Neural cell (in vitro differentiated cells): ENCODE data around the gene SHISA9. TPM values are rescaled to one million over a fixed set of nuclear protein-coding genes. Genes with fewer than 3 reads are reported as not detected.
A peak's percentile ranks its signal among the peaks of the same experiment; 100 is the strongest.

Experiments
- H2AFZ ChIP-seq: fragments of 200-600, 300-800 bp; sonication (generic), shearing (Covaris generic); 2 replicates; pipeline ENCODE4 v1.6.0; 2014; ENCODE audit warnings: low read depth, mild to moderate bottlenecking, antibody characterized with exemption, low read length, moderate library complexity
- H3F3A ChIP-seq: fragments of 200-600 bp; shearing (Covaris generic); 2 replicates; pipeline ENCODE4 v1.6.1; 2016; ENCODE audit warnings: mild to moderate bottlenecking, moderate library complexity, mixed read lengths, antibody characterized with exemption, low read length; ENCODE audit not compliant: insufficient read depth, poor library complexity, severe bottlenecking
- H3K27ac ChIP-seq: fragments of 200-600, 300-800 bp; sonication (generic), shearing (Covaris generic); 2 replicates; pipeline ENCODE4 v1.5.1; 2014; ENCODE audit warnings: mild to moderate bottlenecking, low read length, moderate library complexity
- H3K27me3 ChIP-seq: fragments of 300-800, 200-600 bp; sonication (generic), shearing (Covaris generic); 2 replicates; pipeline ENCODE4 v1.6.0; 2014; ENCODE audit warnings: mild to moderate bottlenecking, low read depth, low read length, moderate library complexity; ENCODE audit not compliant: insufficient read depth
- H3K36me3 ChIP-seq: fragments of 300-800, 200-600 bp; sonication (generic), shearing (Covaris generic); 2 replicates; pipeline ENCODE4 v1.5.1; 2014; ENCODE audit warnings: mild to moderate bottlenecking, antibody characterized with exemption, low read length, moderate library complexity; ENCODE audit not compliant: insufficient read depth
- H3K4me2 ChIP-seq: fragments of 300-800, 200-600 bp; sonication (generic), shearing (Covaris generic); 2 replicates; pipeline ENCODE4 v1.6.0; 2014; ENCODE audit warnings: mild to moderate bottlenecking, low read length
- H3K4me3 ChIP-seq: fragments of 300-800, 200-600 bp; sonication (generic), shearing (Covaris generic); 2 replicates; pipeline ENCODE4 v1.5.1; 2014; ENCODE audit warnings: mild to moderate bottlenecking, low read length, moderate library complexity
- H3K79me2 ChIP-seq: fragments of 200-600 bp; shearing (Covaris generic); replicated peaks from 2 replicates; pipeline ENCODE4 v1.6.0; 2014; ENCODE audit warnings: mild to moderate bottlenecking, low read length, moderate library complexity; ENCODE audit not compliant: insufficient read depth
- H3K9ac ChIP-seq: fragments of 300-800, 200-600 bp; sonication (generic), shearing (Covaris generic); 2 replicates; pipeline ENCODE4 v1.6.1; 2016; ENCODE audit warnings: mild to moderate bottlenecking, low read length, mixed read lengths
- H3K9me2 ChIP-seq: fragments of 200-600 bp; shearing (Covaris generic); 2 replicates; pipeline ENCODE4 v1.6.1; 2016; ENCODE audit warnings: mild to moderate bottlenecking, low read length, mixed read lengths; ENCODE audit not compliant: insufficient read depth
- H3K9me3 ChIP-seq: fragments of 200-600, 300-800 bp; sonication (generic), shearing (Covaris generic); 2 replicates; pipeline ENCODE4 v1.6.1; 2016; ENCODE audit warnings: mild to moderate bottlenecking, mixed run types, low read length, moderate library complexity, mixed read lengths
- H4K20me1 ChIP-seq: fragments of 200-600 bp; shearing (Covaris generic); 2 replicates; pipeline ENCODE4 v1.6.1; 2016; ENCODE audit warnings: mild to moderate bottlenecking, mixed run types; ENCODE audit not compliant: insufficient read depth
- CTCF ChIP-seq: fragments of 450-650 bp; IDR thresholded peaks from 2 replicates; pipeline ENCODE4 v1.5.1; 2014; ENCODE audit warnings: antibody characterized with exemption, mild to moderate bottlenecking, moderate library complexity; ENCODE audit not compliant: poor library complexity, severe bottlenecking
- EP300 ChIP-seq: fragments of 450-650 bp; conservative IDR thresholded peaks from 2 replicates; pipeline ENCODE4 v1.6.1; 2014; ENCODE audit warnings: antibody characterized with exemption, mild to moderate bottlenecking, moderate library complexity; ENCODE audit not compliant: poor library complexity, severe bottlenecking
- EZH2 ChIP-seq: fragments of 200-600, 300-800 bp; shearing (Covaris generic), sonication (generic); IDR thresholded peaks from 2 replicates; pipeline ENCODE4 v1.6.1; 2014; ENCODE audit warnings: antibody characterized with exemption, low read length, borderline replicate concordance, mild to moderate bottlenecking; ENCODE audit not compliant: insufficient read depth, poor library complexity, severe bottlenecking
- MXI1 ChIP-seq: fragments of 450-650 bp; conservative IDR thresholded peaks from 2 replicates; pipeline ENCODE4 v1.6.1; 2014; ENCODE audit warnings: antibody characterized with exemption, mild to moderate bottlenecking; ENCODE audit not compliant: poor library complexity, severe bottlenecking
- POLR2AphosphoS5 ChIP-seq: IDR thresholded peaks from 2 replicates; pipeline ENCODE4 v1.6.1; 2012
- RAD21 ChIP-seq: fragments of 450-650 bp; conservative IDR thresholded peaks from 2 replicates; pipeline ENCODE4 v1.6.1; 2014; ENCODE audit warnings: antibody characterized with exemption, mild to moderate bottlenecking, moderate library complexity
- REST ChIP-seq: IDR thresholded peaks from 2 replicates; pipeline ENCODE4 v1.6.1; 2012; ENCODE audit warnings: borderline replicate concordance
- SMC3 ChIP-seq: fragments of 450-650 bp; conservative IDR thresholded peaks from 2 replicates; pipeline ENCODE4 v1.6.1; 2014; ENCODE audit warnings: antibody characterized with exemption, mild to moderate bottlenecking, moderate library complexity; ENCODE audit not compliant: poor library complexity
- TAF1 ChIP-seq: IDR thresholded peaks from 2 replicates; pipeline ENCODE4 v1.6.1; 2012; ENCODE audit warnings: low read depth
- polyA plus RNA-seq: library from polyadenylated mRNA; depleted of rRNA; stranded (reverse); fragments of >200 nt; gene quantifications from 2 replicates; pipeline ENCODE4 v1.2.3, GENCODE V29; 2014

The SHISA9 gene
- polyA plus RNA-seq, 1 donor from 2014 or later, result 2.0 TPM

GRCh38 chr16:12904329-12904671 is 2.9 kb downstream of the SHISA9 start:
- TF ChIP-seq TAF1, result no peak
- TF ChIP-seq SMC3, result no peak
- no peak for TF ChIP-seq EZH2
- no peak for TF ChIP-seq RAD21

GRCh38 chr16:12906271-12906670 is 4.9 kb downstream of the SHISA9 start:
- Histone ChIP-seq H3K36me3 (no peaks in the 10 kb centered on the region), H3K27me3 (peaks cover 27% of the 10 kb centered on the region), H3K4me3 (no peak overlapping the region), H4K20me1 (no peaks in the 10 kb centered on the region), H3K4me2 (no peak overlapping the region), H3K79me2 (no peaks in the 10 kb centered on the region), H3K27ac (no peak overlapping the region), H2AFZ (no peak overlapping the region), H3K9me2 (no peaks in the 10 kb centered on the region), H3F3A (no peaks in the 10 kb centered on the region), H3K9me3 (no peaks in the 10 kb centered on the region), H3K9ac (no peak overlapping the region)
- TF ChIP-seq EP300 (no peak), POLR2AphosphoS5 (no peak), SMC3 (no peak), RAD21 (no peak), CTCF (no peak), MXI1 (no peak), TAF1 (no peak), EZH2 (no peak), REST (no peak)

More at GRCh38 chr16:12904329-12904671, 2.9 kb downstream of the SHISA9 start:
- no peaks in the 10 kb centered on the region for H4K20me1 ChIP-seq
- peak overlapping the region; percentile 80 for H3K4me3 ChIP-seq
- no peak overlapping the region for H3K4me2 ChIP-seq
- H3K27me3 ChIP-seq, result peaks cover 46% of the 10 kb centered on the region
- H3K27ac ChIP-seq, result no peak overlapping the region
- H3K79me2 ChIP-seq, result no peaks in the 10 kb centered on the region
- no peaks in the 10 kb centered on the region for H3K9me2 ChIP-seq
- no peaks in the 10 kb centered on the region for H3K36me3 ChIP-seq
- H3K9ac ChIP-seq, result no peak overlapping the region
- H2AFZ ChIP-seq, result no peak overlapping the region
- H3F3A ChIP-seq, result no peaks in the 10 kb centered on the region
- H3K9me3 ChIP-seq, result no peaks in the 10 kb centered on the region
